DND-41 (cell line): Measurements from ENCODE around the gene RTF1.

ENCODE experiments used
- EZH2 ChIP-seq: IDR thresholded peaks from 3 replicates; pipeline ENCODE4 v1.6.1; 2012; ENCODE audit warnings: borderline replicate concordance, low read depth, mild to moderate bottlenecking, moderate library complexity, low read length, inconsistent platforms; ENCODE audit not compliant: severe bottlenecking
- TF ChIP-seq, protein P1 (sequence below): IDR thresholded peaks from 2 replicates; pipeline ENCODE4 v1.5.1; 2012; ENCODE audit warnings: borderline replicate concordance, low read length, moderate library complexity, mild to moderate bottlenecking; ENCODE audit not compliant: poor library complexity, severe bottlenecking; ENCODE audit errors: extremely low read depth

DNA sequence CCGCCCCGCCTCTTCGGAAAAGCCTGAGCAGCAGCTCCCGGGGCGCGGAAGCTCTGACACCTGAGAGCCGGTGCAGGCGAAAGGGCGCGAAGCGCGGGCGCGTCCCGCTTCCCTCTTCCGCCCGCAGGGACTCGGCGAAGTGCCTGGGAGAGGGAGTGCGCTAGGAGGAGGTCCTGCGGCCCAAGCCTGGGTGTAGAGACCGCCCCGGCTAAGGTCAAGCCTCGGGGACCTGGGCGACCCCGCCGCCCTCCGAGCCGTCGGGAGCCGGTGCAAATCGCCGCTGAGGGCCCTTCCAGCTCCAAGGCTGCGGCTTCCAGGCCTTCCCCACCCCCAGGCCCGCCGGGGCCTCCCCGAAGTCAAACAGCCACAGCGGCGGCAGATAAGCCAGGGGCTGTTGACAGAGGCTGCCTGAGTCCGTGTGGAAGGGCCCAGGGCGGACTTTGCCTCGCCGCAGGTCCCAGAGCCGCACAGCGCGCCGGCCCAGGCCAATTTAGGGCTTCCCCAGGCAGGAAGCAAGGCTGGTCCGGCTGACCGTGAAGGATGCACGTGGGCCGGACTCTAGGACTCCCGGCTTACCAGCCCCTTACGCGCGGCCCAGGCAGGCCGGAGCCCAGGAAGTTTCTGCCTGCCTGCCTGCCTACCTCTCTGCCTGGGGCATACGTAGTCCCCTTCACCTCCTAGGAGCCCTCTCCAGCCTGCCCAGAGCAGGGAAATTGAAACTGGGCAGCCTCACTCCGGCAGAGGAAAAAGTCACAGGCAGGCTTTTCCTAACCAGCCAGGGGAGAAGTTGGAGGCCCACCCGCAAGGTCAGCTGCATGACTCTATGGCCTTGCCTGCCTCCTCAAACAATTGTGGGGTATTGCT lies 79.1 kb downstream of the RTF1 start:
- TF ChIP-seq, protein P1, sequence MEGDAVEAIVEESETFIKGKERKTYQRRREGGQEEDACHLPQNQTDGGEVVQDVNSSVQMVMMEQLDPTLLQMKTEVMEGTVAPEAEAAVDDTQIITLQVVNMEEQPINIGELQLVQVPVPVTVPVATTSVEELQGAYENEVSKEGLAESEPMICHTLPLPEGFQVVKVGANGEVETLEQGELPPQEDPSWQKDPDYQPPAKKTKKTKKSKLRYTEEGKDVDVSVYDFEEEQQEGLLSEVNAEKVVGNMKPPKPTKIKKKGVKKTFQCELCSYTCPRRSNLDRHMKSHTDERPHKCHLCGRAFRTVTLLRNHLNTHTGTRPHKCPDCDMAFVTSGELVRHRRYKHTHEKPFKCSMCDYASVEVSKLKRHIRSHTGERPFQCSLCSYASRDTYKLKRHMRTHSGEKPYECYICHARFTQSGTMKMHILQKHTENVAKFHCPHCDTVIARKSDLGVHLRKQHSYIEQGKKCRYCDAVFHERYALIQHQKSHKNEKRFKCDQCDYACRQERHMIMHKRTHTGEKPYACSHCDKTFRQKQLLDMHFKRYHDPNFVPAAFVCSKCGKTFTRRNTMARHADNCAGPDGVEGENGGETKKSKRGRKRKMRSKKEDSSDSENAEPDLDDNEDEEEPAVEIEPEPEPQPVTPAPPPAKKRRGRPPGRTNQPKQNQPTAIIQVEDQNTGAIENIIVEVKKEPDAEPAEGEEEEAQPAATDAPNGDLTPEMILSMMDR, result no peak
- no peak for TF ChIP-seq EZH2
